IPS DF 6.9 (cell line): ENCODE measurements around the gene FBXL20.
"Not testable (repeated sequence)": the region's sequence is repeated elsewhere in the genome, so short reads cannot be mapped to it uniquely, and the experiment has no call there.

Experiments used
- DNase-seq: peaks from one replicate; pipeline ENCODE4 v3.0.0-alpha.2; 2013; ENCODE audit warnings: low read depth, low spot score
- H3K27ac ChIP-seq: one replicate; pipeline ENCODE4 v1.5.1; 2013; ENCODE audit warnings: low read length, control low read depth
- H3K27me3 ChIP-seq: 2 replicates; pipeline ENCODE4 v1.6.1; 2013; ENCODE audit warnings: mild to moderate bottlenecking, low read length; ENCODE audit not compliant: control insufficient read depth, insufficient read depth
- H3K36me3 ChIP-seq: 2 replicates; pipeline ENCODE4 v1.6.1; 2013; ENCODE audit warnings: low read length; ENCODE audit not compliant: control insufficient read depth, insufficient read depth
- H3K4me1 ChIP-seq: 2 replicates; pipeline ENCODE4 v1.6.1; 2013; ENCODE audit warnings: low read length; ENCODE audit not compliant: control insufficient read depth, insufficient read depth
- H3K4me3 ChIP-seq: 2 replicates; pipeline ENCODE4 v1.5.1; 2013; ENCODE audit warnings: mild to moderate bottlenecking, low read length
- H3K9me3 ChIP-seq: 2 replicates; pipeline ENCODE4 v1.6.1; 2013; ENCODE audit warnings: low read length, inconsistent platforms; ENCODE audit not compliant: control insufficient read depth, insufficient read depth
- WGBS: extraction: QIAGEN DNeasy Blood & Tissue Kit; methylation state at CpG from one replicate; pipeline ENCODE4 v1.1.7; 2013; ENCODE audit warnings: mixed read lengths, missing lambda C conversion rate; ENCODE audit not compliant: insufficient read length, insufficient coverage; 5-methylcytosine and 5-hydroxymethylcytosine counted together

The FBXL20 gene

DNA sequence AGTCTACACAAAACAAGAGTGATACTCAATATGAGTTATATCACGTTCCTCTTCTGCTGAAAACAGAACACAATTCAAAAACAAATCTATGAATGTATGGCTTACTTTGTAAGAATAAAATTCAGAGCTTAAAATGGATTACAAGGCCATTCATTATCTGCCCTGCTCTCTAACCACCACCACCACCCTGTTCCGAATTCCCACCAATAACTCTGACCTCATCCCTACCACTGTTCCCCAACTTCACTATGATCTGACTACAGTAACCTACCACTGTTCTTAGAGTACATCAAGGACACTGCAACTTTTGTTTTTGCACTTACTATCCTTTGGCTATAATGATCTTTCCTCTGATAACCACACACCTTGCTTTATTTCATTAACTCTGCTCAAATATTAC, 21.3 kb downstream of the FBXL20 start:
- no peak overlapping the region for H3K27ac ChIP-seq
- H3K9me3 ChIP-seq: no peaks in the 10 kb centered on the region

DNA sequence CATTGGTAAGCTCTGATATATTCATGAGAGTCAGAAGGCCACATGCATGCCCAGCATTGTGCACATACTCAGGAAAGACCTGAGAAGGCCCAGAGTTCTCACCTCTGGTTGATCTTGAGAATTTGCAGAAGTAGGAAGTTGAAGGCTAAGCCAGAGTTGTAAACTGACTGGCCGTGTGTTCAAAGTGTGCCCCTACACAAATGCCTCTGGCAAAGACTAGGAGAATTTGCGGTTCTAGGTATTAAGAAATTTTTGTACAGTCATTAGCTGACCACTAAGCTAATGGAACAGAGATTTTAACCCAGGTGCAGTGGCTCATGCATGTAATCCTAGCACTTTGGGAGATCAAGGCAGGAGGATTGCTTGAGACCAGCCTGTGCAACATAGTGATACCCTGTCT, 25.0 kb downstream of the FBXL20 start:
- Histone ChIP-seq H3K27me3 (no peaks in the 10 kb centered on the region), H3K9me3 (no peaks in the 10 kb centered on the region), H3K4me3 (no peak overlapping the region), H3K4me1 (no peaks in the 10 kb centered on the region), H3K27ac (no peak overlapping the region), H3K36me3 (no peaks in the 10 kb centered on the region)
- no CpG with 5 or more reads among the region's 2 CpGs for WGBS
- no peak for DNase-seq

More for the DNA sequence above, 21.3 kb downstream of the FBXL20 start:
- H3K36me3 ChIP-seq: no peaks in the 10 kb centered on the region
- H3K4me3 ChIP-seq: no peak overlapping the region
- H3K27me3 ChIP-seq: no peaks in the 10 kb centered on the region
- no peaks in the 10 kb centered on the region for H3K4me1 ChIP-seq
- WGBS: no CpG with 5 or more reads among the region's 2 CpGs
- DNase-seq: no peak

DNA sequence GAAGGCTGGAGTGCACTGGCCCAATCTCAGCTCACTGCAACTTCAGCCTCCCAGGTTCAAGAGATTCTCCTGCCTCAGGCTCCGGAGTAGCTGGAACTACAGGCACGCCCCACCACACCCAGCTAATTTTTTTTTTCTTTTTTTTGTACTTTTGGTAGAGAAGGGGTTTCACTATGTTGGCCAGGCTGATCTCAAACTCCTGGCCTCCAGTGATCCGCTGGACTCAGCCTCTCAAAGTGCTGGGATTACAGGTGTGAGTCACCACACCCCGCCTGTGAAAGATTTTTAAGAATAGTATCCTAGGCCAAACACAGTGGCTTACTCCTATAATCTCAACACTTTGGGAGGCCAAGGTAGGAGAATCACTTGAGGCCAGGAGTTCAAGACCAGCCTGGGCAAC, 33.6 kb downstream of the FBXL20 start:
- not testable (repeated sequence) for H3K27me3 ChIP-seq, DNase-seq, H3K27ac ChIP-seq, H3K4me3 ChIP-seq, H3K9me3 ChIP-seq, H3K4me1 ChIP-seq, H3K36me3 ChIP-seq
- no CpG with 5 or more reads among the region's 4 CpGs for WGBS

DNA sequence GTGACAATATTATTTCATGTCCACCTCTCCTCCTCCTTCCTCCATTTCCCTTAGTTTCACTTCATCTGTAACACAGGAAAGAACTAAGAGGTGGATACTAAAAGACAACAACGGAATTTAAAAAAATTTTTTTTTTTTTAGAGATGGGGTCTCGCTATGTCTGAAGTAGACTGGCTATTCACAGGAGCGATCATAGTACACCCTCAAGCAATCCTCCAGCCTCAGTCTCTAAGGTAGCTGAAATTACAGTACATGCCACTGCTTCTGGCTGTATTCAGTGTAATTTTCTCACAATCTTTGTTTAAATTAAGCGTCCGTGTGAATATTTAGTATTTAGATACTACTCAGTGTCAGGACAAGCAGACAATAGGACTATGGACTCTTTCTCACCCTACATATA, 35.6 kb downstream of the FBXL20 start:
- Histone ChIP-seq H3K36me3 (no peaks in the 10 kb centered on the region), H3K27me3 (no peaks in the 10 kb centered on the region), H3K4me3 (no peak overlapping the region), H3K4me1 (no peaks in the 10 kb centered on the region), H3K27ac (no peak overlapping the region), H3K9me3 (no peaks in the 10 kb centered on the region)
- no peak for DNase-seq
- WGBS: no CpG with 5 or more reads among the region's 5 CpGs

DNA sequence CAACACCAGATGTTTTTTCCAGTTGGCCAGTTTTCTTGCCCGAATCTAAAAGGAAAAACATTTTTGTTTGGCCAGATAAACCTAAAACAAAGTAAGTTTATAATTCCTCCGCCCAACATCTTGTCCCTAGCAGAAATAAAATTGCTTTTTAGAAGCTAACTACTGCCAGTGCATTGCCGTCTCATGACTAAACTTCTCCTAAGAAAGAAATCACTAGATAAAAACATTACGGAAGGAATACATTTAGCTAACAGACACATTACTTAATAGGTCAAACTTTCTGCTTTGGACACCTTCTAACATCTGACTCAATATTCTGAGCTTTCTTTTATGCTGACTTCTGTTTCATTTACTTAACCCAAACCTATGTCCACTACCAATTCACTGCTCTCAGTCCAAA, 36.2 kb downstream of the FBXL20 start:
- H3K27ac ChIP-seq: no peak overlapping the region
- H3K27me3 ChIP-seq: no peaks in the 10 kb centered on the region
- DNase-seq: no peak
- no peaks in the 10 kb centered on the region for H3K9me3 ChIP-seq
- WGBS: no CpG with 5 or more reads among the region's 4 CpGs
- no peaks in the 10 kb centered on the region for H3K36me3 ChIP-seq
- no peaks in the 10 kb centered on the region for H3K4me1 ChIP-seq
- H3K4me3 ChIP-seq: no peak overlapping the region

DNA sequence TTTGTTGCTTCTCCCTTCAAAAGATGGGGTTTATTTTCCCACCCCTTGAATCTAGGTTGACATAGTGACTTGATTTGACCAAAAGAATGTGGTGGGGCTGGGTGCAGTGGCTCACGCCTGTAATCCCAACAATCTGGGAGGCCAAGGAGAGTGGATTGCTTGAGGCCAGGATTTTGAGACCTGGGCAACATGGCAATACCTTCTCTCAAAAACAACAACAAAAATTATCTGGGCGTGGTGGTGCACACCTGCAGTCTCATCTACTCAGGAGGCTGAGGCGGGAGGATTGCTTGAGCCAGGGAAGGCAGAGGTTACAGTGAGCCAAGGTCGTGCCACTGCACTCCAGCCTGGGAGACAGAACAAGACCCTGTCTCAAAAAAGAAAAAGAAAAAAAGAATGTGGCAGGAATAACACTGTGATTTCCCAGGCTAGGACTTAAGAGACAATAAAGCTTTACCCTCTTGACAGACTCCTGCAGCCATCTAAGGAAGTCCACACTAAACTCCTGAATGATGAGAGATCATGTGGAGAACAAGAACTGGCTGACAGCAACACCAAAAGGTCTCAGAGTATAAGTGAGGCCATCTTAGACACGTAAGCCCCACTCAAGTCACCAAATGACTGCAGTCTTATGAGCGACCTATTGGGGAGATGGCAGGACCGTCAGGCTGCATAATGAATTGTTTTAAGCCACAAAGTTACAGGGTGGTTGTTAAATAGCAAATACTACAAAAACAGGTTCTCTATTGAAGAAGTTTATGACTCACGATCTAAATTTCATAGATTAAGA, 37.0 kb downstream of the FBXL20 start:
- no peaks in the 10 kb centered on the region for H3K4me1 ChIP-seq
- no peaks in the 10 kb centered on the region for H3K27me3 ChIP-seq
- no peak overlapping the region for H3K27ac ChIP-seq
- no CpG with 5 or more reads among the region's 8 CpGs for WGBS
- no peaks in the 10 kb centered on the region for H3K36me3 ChIP-seq
- H3K4me3 ChIP-seq: no peak overlapping the region
- no peak for DNase-seq
- no peaks in the 10 kb centered on the region for H3K9me3 ChIP-seq

DNA sequence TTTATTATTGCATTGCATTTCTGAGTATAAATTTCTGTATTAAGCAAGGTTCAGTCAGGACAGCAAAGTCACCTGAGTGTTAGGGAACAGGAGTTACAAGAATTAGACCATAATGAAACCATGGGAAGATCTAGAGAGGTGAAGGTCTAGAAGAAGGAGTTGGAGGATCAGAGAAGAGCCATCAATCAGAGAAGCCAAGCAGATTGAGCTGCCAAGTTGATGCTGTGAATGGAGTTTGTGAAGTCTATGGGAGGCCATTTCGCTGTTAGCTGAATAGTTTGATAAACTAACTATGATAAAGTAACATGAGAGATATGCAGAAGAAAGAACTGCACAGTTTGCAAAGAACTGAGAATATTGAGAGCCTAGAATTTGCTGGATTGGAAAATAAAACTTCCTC, 40.4 kb downstream of the FBXL20 start:
- H3K4me3 ChIP-seq: no peak overlapping the region
- no peak overlapping the region for H3K27ac ChIP-seq
- no peaks in the 10 kb centered on the region for H3K9me3 ChIP-seq
- no peaks in the 10 kb centered on the region for H3K27me3 ChIP-seq
- H3K36me3 ChIP-seq: no peaks in the 10 kb centered on the region
- no peaks in the 10 kb centered on the region for H3K4me1 ChIP-seq
- no peak for DNase-seq
- WGBS: no CpG with 5 or more reads among the region's 1 CpG

DNA sequence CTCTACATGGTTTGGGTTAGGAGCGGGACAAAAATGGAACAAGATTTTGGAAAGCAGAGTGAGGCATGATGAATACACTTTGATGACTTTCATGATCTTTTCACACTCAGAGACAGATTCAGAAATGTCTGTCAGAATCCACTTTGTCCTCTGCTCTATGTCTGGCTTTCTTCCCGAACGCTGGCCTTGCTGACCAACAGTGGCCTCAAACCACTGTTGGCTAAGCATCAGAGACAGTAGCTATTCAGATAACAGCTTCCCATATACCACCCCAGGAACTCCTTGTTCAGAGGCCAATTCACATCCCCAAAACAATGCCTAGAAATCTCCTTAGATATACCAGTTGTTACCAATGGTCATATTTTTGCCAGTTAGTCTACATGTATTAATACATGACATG, 40.9 kb downstream of the FBXL20 start:
- Histone ChIP-seq H3K36me3 (no peaks in the 10 kb centered on the region), H3K4me1 (no peaks in the 10 kb centered on the region), H3K4me3 (no peak overlapping the region), H3K9me3 (no peaks in the 10 kb centered on the region), H3K27me3 (no peaks in the 10 kb centered on the region), H3K27ac (no peak overlapping the region)
- no peak for DNase-seq
- WGBS: no CpG with 5 or more reads among the region's 3 CpGs

DNA sequence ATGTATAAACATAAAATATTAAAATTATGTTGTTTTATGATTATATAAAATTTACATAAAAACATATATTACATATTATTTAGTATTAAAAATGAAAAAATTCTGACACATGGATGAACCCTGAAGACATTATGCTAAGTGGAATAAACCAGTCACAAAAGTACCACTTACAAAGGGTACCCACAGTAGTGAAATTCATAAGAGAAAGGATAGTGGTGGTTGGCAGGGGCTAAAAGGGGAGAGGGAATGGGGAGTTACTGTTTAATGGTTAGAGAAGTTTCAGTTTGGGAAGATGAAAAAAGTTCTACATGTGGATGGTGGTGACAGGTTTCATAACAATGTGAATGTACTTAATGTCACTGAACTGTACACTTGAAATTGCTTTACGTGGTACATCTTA, 41.4 kb downstream of the FBXL20 start:
- Histone ChIP-seq H3K36me3 (no peaks in the 10 kb centered on the region), H3K27ac (no peak overlapping the region), H3K9me3 (no peaks in the 10 kb centered on the region), H3K4me1 (no peaks in the 10 kb centered on the region), H3K27me3 (no peaks in the 10 kb centered on the region), H3K4me3 (no peak overlapping the region)
- DNase-seq: no peak
- no CpG with 5 or more reads among the region's 1 CpG for WGBS

DNA sequence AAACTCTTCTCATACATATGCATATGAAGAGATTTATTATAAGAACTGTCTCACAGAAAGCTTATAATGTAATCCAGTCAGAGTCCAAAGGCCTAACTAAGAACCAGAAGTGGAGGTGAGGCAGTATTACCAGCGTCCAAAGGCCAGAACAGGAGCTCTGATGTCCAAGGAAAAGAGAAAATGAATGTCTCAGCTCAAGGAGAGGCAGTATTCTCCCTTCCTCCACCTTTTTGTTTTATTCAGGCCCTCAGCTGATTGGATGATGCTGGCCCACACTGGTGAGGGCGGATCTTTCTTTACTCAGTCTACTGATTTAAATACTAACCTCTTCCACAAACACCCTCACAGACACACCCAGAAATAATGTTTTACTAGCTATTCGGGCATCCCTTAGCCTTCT, 43.4 kb downstream of the FBXL20 start:
- H3K27me3 ChIP-seq: no peaks in the 10 kb centered on the region
- no peaks in the 10 kb centered on the region for H3K36me3 ChIP-seq
- H3K4me3 ChIP-seq: no peak overlapping the region
- no CpG with 5 or more reads among the region's 3 CpGs for WGBS
- DNase-seq: no peak
- no peak overlapping the region for H3K27ac ChIP-seq
- no peaks in the 10 kb centered on the region for H3K4me1 ChIP-seq
- H3K9me3 ChIP-seq: no peaks in the 10 kb centered on the region

DNA sequence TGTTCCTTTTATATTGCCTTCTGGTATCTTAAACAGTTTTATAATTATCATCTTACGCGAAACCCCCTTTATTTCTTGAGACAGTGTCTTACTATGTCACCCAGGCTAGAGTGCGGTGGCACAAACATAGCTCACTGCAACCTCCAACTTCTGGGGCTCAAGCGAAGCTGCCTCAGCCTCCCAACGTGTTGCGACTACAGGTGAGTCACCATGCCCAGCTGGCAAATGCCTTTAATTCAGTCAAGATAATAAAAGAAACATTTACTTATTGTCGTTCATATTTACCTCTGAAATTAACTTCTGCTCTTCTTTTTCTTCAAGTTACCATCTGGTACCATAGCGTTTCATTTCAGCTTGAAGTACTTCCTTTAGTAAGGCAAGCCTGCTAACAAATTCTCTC, 43.9 kb downstream of the FBXL20 start:
- Histone ChIP-seq H3K4me1 (no peaks in the 10 kb centered on the region), H3K36me3 (no peaks in the 10 kb centered on the region)

More for the DNA sequence above, 43.9 kb downstream of the FBXL20 start:
- no CpG with 5 or more reads among the region's 8 CpGs for WGBS
- no peaks in the 10 kb centered on the region for H3K27me3 ChIP-seq
- DNase-seq: no peak
- H3K27ac ChIP-seq: no peak overlapping the region
- H3K9me3 ChIP-seq: no peaks in the 10 kb centered on the region
- no peak overlapping the region for H3K4me3 ChIP-seq
